HPDE6-E6E7 (cell line): Measurements from ENCODE around the gene HDAC11.

Experiments
- DNase-seq: peaks from one replicate; pipeline ENCODE4 v3.0.0; 2011; ENCODE audit warnings: missing footprints; ENCODE audit errors: extremely low spot score

The HDAC11 gene

GRCh38 chr3:13541691-13542090 lies 61.6 kb downstream of the HDAC11 start:
- no peak for DNase-seq

- DNase-seq = no peak
These were observed 62.0 kb downstream of the HDAC11 start for GRCh38 chr3:13542142-13542541.

GRCh38 chr3:13543253-13543652 lies 63.1 kb downstream of the HDAC11 start:
- DNase-seq = peak; percentile 22

- no peak for DNase-seq
These were observed 64.3 kb downstream of the HDAC11 start for GRCh38 chr3:13544293-13544831.

- DNase-seq = no peak
These were observed 65.0 kb downstream of the HDAC11 start for GRCh38 chr3:13544951-13545651.

- no peak for DNase-seq
These were observed 65.9 kb downstream of the HDAC11 start for GRCh38 chr3:13545952-13546454.

GRCh38 chr3:13546667-13547171 lies 66.6 kb downstream of the HDAC11 start:
- no peak for DNase-seq

- peak; percentile 50 for DNase-seq
These were observed 67.7 kb downstream of the HDAC11 start for GRCh38 chr3:13547591-13548371.

- peak; percentile 15 for DNase-seq
These were observed 68.9 kb downstream of the HDAC11 start, which contains the start of gene FBLN2 for GRCh38 chr3:13548696-13549622. FBLN2 (plus strand) TSS chr3:13549125; CDS start chr3:13570356, 21,231 bp downstream.

GRCh38 chr3:13549623-13550422 lies 69.7 kb downstream of the HDAC11 start:
- no peak for DNase-seq

GRCh38 chr3:13550423-13550690 lies 70.3 kb downstream of the HDAC11 start:
- no peak for DNase-seq

- DNase-seq = no peak
These were observed 70.8 kb downstream of the HDAC11 start for GRCh38 chr3:13550791-13551360.

- DNase-seq = no peak
These were observed 72.9 kb downstream of the HDAC11 start for GRCh38 chr3:13552857-13553652.

GRCh38 chr3:13553686-13554085 lies 73.6 kb downstream of the HDAC11 start:
- no peak for DNase-seq

GRCh38 chr3:13555753-13556152 lies 75.6 kb downstream of the HDAC11 start:
- no peak for DNase-seq
